HG03469 (cell line): ENCODE measurements around the gene CCDC167.

ENCODE experiments used
- ATAC-seq: cut with Tn5 transposase; IDR thresholded peaks from one replicate; pipeline ENCODE4 v1.9.1; 2021; ENCODE audit warnings: mild to moderate bottlenecking, moderate library complexity, moderate number of reproducible peaks; ENCODE audit not compliant: unreplicated experiment

Gene CCDC167

DNA sequence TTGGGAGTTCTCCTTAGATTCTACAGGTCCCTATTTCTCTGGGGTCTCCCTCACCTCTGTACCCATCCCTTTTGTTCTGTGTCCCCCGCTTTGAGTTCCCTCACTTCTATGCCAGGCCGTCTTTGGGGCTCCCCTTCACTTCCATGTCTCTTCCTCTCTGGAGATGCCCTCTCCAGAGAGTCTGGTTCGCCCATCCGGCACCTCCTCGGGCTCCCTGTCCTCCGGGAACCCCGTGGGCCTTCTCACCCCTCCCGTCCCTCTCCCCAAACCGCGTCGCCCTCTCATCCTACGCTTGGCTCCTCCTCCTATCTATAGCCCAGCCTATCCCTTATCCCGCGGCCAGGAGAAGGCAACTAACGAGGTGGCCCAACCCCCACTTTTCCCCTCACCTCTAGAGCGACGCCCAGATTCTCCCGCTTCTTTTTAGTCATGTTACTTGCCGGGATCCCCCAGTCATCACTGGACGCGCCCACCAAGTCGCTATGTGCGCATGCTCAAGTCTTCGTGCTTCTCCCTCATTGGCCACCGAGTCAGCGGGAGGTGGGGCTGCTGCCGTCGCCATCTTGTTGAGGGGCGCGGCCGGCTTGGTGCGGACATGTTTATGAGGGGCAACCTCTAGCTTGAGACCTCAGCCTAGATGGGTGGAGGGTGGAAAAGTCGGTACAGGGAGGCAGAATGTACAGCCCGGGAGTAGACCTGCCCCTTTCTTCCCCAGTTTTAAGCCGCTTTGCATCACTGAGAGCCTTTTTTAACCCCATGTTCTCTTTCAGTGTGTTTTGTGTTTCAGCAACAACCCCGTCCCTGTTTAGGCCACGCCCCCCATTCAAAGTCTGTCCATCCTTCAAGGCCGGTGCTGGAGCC lies at the start of gene CCDC167:
Gene CCDC167, minus strand, starts transcription at position 461 of the 861 bp plus-strand sequence. Its CDS starts 30 bp downstream, at position 431.
- ATAC-seq = peak; percentile 71

DNA sequence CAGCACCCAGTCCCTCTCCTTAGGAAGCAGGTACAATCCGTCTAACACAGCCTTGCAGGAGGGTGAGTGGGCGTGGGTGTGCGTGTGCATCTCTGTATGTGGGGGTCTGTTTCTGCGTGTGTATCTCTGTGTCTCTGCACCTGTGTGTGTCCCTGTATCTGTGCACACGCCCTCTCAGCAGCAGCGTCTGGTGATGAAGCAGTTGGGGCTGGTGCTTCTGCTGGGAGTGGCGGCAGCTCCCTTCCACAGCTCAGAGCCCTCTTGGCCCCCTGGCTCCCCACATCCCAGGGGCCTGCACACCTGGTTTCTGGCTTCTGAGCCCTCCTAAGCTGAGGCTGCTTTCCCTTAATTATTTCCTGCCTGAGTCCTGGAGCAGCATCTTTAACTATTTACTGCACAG lies 49.5 kb upstream of the CCDC167 start:
- no peak for ATAC-seq

DNA sequence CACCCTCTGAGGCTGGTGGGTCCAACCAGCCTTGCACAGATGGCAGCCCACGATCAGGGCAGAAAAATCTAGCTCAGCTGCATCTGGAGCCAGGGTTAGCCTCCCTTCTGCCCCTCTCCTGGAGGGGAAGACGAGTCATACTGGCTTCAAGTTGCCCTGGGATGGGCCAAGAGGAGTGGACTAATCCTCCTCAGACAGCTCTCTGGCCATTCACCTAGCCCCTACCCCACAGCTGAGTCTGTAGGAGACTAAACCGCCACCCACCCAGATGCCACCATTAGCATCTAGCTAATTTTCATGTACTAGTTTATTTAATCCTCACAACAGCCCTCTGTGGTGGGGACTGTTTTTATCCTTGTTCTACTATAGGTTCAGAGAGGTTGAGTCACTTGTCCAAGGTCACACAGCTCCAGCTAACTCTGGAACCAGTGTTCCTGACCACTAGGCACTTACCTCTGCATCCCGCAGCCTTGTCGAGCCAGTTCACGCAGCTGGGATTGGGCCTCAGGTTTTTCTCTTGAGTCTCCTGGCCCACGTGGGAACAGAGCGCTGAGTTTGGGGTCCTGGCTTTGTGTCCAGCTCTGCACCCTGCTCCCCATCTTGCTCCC lies 48.5 kb upstream of the CCDC167 start:
- ATAC-seq = no peak

DNA sequence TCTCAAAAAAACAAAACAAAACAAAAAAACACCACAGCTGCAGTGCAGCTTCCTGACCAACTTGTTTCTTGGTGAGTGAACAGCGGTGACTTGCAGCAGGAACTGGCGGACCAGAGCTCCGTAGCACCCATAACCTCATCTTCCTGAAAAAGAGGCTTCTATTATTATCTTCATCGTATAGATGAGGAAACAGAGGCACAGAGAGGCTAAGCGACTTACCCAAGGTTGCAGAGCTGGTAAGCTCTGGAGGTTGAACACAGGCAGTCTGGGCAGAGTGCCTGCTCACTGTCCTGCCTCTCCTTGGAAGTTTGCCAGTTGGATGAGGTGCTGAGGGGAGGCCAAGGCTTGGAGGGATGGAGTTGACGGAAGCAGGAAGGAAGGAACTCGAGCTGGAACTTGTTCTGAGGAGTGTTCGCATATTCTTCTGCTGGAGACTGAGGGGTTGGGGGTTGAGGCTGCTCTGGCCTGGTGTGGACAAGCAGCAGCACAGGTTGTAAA lies 47.9 kb upstream of the CCDC167 start:
- no peak for ATAC-seq

DNA sequence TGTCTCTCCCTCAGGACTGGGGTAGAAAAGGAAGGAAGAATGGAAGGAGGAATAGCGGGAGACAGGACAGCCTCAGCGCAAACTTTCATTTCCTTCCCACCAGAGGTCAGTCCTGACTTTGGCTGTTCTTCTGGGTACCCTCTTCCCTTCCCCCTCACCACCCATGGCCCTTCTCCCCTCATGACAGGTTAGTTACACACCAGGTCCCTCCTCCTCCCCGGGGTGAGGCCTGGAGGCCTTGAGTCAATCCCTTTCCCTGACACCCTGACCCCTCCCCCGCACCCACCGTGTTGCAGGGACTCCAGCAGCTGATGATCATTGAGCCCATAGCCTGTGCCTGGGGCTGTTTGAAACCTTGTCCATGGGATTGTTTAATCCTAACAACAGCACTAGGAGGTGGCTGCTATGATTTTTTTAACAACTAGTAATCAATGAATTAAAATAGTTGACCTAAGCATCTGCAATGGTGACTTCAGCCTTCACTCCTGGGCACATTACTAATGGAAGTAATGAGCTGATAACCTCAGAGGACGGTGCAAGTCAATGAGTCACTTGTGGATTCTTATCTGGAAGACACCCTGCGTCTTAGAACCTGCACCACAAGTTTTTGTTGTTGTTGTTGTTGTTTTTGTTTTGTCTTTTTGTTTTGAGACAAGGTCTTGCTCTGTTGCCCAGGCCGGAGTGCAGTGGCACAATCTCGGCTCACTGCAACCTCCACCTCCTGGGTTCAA lies 46.6 kb upstream of the CCDC167 start:
- no peak for ATAC-seq

DNA sequence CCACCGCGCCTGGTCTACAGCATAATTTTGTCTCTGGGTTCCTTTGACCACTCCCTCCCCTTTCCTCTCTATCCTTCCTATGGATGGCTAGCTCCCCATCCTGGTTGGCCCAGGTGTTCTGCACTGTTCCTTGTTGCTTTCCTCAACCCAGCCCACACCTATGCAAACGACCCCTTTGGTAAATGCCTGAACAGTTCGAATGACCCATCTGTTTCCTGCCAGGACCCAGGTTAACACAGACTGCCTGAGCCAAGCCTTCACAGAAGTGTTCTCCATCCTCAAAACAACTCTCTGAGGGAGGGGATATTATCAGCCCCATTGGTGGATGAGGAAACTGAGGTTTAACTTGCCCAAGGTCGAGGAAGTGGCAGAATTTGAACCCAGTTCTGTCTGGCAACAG lies 44.8 kb upstream of the CCDC167 start:
- ATAC-seq = no peak

DNA sequence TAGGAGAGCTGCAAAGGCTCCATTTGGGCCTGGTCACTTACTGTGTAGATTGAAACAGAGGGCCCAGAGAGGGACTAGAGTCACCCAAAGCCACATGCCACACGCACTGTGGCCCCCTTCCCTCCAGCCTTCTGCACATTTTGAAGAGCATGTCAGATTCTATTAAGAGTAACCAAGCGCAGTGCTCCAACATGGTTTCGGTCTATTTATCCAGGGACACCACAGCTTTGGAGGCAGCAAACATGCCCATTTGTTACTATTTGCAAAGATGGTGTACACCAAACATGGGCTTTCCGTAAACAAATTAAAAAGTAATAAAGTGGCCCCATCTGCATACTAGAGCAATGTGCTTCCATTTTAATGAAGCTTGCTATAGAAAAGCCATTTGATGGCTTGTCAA lies 43.7 kb upstream of the CCDC167 start:
- no peak for ATAC-seq

DNA sequence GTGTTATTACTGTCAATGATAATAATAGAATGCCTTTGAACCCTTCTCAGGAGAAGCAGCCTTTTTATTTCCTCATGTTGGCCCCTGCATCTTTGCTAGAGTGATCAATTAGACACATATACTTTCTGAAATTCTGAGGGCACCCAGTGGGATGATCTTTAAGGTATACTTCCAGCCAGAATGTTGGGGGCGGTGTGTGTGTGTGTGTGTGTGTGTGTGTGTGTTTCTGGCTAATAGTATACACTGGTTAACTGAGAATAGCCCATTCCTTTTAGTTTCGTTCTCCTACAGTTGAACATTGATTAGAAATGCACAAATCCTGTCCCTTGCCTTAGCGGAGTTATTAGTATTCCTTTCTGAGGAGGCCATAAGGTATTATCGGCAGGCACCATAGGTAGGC lies 41.7 kb upstream of the CCDC167 start:
- ATAC-seq = no peak

DNA sequence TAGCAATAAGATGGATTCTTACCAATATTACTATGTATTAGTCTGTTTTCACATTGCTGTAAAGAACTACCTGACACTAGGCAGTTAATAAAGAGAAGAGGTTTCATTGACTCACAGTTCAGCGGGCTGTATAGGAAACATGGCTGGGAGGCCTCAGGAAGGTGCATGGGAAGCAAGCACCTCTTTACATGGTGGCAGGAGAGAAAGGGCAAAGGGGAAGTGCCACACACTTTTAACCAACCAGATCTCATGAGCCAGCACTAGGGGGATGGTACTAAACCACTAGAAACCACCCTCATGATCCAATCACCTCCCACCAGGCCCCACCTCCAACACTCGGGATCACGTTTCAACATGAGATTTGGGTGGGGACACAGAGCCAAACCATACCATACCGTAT lies 40.7 kb upstream of the CCDC167 start:
- ATAC-seq = no peak

DNA sequence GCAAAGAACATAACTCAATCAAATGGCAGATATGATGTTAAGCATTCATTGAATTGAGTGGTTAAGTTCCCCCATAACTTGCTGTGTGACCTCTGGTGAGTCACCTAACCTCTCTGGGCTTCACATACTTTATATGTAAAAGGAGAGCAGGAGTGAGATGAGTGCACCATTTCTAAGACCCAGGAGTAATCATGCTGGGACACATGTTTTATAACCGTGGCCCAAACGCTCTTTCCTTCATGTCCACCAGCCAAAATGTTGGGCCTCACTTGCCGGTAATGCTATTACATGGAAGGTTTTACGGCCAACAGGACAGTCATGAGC lies 40.3 kb upstream of the CCDC167 start:
- ATAC-seq = no peak

DNA sequence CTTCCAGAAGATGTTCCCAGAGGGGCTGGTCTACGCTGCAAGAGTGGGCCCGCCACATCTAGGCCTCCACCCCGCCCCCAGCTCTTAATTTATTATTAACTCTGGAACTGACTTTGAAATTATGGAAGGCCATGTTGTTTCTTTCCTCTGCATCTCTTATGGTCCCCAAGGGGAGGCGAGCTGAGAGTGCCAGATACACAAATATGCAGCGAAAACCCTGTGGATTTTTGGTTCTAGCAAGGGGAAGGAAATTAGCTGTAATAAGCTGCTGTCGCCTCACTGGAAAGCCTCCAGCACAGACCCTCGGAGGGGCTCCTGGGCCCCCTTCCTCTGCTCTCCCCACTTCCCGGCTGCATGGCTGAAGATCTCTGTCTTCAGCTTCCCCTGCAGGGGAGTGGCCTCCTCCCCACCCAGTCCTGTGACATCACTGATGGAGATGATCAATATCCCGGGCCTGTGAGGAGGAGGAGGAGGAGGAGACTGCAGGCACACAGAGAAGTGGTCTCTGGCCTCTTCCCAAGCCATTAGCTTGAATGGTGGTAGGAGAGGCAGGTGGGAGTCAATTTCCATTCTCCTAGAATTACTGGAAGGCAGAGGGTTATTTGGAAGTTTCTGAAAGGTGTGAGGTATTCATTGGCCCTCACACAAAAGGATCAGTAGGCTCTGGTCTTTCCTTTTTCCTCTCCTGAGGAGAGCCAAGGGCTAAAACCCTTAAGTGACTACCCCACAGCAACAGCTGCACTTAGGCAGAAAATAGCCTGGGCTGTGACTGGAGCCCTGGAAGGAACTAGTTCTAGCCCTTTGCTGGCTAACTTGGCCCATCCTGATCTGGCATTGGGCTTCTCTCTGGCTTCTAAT lies 39.7 kb upstream of the CCDC167 start:
- ATAC-seq = no peak

DNA sequence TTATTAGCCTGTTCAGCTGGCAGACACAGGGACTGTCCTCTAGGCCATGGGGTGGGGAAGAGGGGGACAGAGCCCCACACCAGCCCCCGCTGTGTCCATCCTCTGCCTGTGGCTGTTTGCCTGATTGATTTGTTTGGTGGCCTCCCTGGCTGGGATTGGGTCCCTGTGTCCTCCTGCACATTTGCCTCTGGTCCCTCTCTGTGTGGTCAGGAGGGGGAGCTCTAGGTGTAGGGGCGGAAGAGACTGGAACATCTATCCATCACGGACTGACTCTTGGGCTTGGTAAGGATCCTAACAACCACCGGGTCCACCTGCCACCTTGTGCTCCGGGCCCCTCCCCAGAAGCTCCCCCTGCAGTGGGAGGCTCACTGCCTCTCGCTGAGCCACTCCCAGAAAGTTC lies 38.4 kb upstream of the CCDC167 start:
- ATAC-seq = no peak

DNA sequence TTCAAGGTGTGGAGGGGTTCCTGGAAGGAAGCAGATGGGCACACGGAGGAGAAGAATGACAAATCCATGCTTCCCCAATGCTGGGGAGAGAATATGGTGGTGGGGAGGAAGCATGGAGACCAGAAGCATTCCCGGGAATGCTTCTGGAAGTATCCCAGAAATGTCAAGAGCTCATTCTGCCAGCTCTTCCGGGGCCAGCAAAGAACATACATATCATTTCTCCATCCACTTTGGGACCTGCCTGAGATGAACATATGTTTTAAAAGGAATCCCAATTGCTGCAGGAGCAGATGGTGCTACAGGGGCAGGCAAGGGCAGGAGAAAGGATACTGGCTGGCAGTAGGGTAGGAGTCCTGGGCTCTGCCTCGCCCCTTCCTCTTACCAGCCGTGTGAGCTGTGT lies 37.9 kb upstream of the CCDC167 start:
- no peak for ATAC-seq

DNA sequence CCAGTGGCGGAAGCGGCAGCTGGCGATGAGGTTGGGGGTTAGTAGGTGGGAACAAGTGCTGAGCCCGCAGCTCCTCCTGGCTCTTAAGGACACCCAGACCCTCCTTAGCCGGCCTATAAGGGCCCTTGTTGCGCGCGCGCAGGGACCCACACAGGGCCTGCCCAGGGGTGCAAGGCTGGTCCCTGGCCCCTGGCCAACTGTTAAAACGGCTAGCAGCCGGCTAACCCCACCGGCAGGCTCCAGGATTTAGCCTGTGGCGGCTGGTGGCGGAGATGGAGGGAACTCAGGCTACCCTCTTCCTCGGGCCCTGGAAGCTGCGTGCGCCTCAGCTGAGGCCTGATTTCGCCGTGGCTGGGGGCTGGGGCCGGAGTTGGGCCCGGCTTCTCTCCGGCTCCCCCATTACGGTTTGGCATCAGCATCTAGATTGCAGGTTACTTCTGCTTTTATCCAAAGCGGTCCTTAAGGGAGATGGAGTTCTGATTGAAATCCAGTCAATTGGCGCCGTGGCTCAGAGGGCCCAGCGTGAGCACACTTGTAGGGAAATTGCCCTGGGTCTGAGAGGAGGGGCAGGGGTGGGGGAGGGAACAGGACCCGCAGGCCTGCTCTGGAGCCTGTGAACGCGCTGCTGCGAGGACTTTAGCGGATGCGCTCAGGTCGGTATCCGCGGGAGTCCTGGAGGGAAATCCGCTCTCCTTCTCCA lies 36.9 kb upstream of the CCDC167 start:
- ATAC-seq = no peak

DNA sequence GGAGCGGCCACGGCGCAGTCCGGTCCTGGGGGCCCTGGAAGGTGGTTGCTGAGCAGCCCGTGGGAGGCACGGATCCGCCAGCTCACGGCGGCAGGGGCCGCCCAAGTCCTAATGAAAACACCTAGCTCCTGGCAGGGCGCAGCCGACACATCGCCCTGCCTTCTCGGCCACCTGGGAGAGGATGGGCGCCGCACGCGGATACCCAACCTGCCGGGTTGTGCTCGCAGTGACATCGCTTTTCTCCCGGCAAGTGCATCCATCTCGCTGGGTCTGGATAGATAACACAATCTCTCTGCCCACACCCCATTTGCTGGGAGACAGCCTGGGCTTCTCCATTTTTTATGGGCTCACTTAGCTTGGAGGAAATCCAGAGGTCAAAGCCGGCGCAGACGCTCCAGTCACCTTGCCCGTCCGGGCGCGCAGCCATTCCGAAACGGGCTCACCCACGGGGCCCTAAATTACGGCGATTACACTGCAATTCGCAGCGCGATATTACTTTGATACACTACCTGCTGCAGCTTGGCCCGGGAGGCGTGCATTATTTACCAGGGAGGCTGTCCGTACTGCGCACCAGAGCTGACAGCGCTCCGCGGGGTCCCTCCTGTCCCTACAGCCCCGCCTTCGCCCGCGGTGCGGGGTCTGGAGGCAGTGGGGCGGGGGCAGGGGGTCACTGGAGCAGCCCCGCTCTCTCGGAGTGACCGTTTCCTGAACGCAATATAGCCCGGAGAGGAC lies 36.2 kb upstream of the CCDC167 start:
- ATAC-seq = no peak

DNA sequence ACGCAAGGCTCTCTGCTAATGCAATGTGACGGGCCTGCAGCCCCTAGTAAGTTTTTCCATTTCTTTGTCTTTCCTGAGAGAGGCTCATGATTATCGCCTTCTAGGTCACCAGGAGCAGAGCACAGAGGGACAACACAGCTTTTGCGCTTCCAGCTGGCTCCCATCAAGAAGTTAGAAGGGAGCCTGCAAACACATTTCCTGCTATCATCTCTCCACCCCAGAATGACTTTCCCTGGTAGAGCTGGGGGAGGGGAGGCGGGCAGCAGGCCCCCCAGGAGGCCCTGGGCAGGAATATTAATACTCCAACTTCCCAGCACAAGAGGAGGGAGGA lies 35.7 kb upstream of the CCDC167 start:
- no peak for ATAC-seq

DNA sequence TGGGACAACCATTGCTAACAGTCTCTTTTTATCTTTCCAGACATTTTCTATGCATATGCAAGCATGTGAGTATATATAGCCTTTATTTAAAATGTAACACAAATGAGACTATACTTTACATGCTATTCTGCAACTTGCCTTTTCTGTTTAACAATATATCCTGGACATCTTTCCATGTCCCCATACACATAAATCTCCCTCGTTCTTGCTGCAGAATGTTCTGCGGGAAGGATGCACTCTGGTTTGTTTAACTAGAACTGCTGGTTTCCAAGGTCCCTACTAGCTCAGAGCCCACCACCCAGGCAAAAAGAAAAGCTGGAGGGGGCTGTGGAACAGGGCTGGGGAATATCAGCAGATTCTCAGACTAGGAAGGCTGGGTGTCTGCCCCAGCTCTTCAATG lies 35.2 kb upstream of the CCDC167 start:
- ATAC-seq = no peak

DNA sequence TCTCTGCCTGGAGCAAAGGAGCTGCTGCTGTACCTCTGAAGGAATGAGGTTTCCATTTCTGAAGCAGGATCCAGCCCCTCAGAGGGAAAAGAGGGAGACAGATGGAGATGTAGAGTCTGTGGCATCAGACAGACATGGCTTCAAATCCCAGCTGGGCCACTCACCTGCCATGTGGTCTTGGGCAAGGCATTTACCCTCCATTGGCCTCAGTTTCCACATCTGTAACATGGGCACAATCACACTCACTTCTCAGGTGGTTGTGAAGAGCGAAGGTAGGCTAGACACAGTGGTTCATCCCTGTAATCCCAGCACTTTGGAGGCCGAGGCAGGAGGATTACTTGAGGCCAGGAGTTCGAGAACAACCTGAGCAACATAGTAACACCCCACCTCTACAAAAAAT lies 32.4 kb upstream of the CCDC167 start:
- ATAC-seq = no peak

DNA sequence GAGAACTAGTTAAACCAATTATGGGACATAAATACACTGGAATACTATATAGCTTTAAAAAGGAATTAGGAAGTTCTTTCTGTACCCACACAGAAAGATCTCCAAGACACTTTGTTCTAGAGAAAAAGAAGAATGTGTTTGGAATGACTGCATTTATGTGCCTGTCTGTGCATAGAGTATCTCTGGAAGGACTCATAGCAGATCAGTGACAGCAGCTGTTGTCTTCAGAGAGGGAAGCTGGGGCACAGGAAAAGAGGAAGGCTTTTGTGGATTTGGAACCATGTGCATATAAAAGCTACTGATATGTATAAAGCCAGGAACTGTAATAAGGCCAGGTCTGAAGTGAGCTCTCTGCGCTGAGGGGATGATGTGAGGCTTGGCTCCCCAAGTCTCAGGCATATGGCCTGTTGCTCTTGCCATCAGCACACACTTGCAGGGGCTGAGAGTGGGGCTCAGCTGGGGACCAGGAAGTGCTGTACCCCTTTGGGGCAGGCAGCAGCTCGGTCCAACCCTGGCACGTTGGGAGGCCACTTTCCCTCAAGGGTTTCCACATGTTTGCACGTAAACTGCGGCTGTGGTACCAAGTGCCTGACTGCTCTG lies 31.8 kb upstream of the CCDC167 start:
- no peak for ATAC-seq
